HUDEP-2 (cell line): ENCODE data around the gene MGAT4C.
"Not testable (repeated sequence)": the region's sequence is repeated elsewhere in the genome, so short reads cannot be mapped to it uniquely, and the experiment has no call there.

ENCODE experiments used
- DNase-seq, 76 experiments: peaks; one replicate each; lab custom pipeline; 2025; ENCODE audit not compliant: unreplicated experiment in 76 of 76; lab: John Stamatoyannopoulos, UW

Gene MGAT4C

GRCh38 chr12:86256163-86256562, at the start of gene MGAT4C:
TSS of gene MGAT4C (minus strand) at chr12:86256391.
- peak in 1 of 76 experiments; percentile 23 for DNase-seq

GRCh38 chr12:86296396-86296795, 40.2 kb upstream of the MGAT4C start:
- DNase-seq: not testable (repeated sequence)

- DNase-seq: no peak
These were observed 37.6 kb upstream of the MGAT4C start for GRCh38 chr12:86293682-86294240.

GRCh38 chr12:86292480-86292879, 36.3 kb upstream of the MGAT4C start:
- DNase-seq: no peak

GRCh38 chr12:86290615-86291014, 34.4 kb upstream of the MGAT4C start:
- DNase-seq: no peak

GRCh38 chr12:86286119-86286518, 29.9 kb upstream of the MGAT4C start:
- DNase-seq: peak in 1 of 76 experiments; percentile 0

GRCh38 chr12:86283620-86284019, 27.4 kb upstream of the MGAT4C start:
- DNase-seq: no peak

GRCh38 chr12:86275356-86275755, 19.2 kb upstream of the MGAT4C start:
- DNase-seq: no peak

- DNase-seq: no peak
These were observed 9.1 kb upstream of the MGAT4C start for GRCh38 chr12:86265329-86265695.

GRCh38 chr12:86264451-86265328, 8.5 kb upstream of the MGAT4C start:
- no peak for DNase-seq

- DNase-seq: no peak
These were observed 5.4 kb upstream of the MGAT4C start for GRCh38 chr12:86261578-86261977.

- no peak for DNase-seq
These were observed 5.0 kb upstream of the MGAT4C start for GRCh38 chr12:86261142-86261541.

GRCh38 chr12:86260183-86260582, 4.0 kb upstream of the MGAT4C start:
- DNase-seq: no peak

GRCh38 chr12:86257134-86257533, 943 bp upstream of the MGAT4C start:
- no peak for DNase-seq

- no peak for DNase-seq
These were observed 1.6 kb downstream of the MGAT4C start for GRCh38 chr12:86254399-86255107.

GRCh38 chr12:86249851-86250250, 6.3 kb downstream of the MGAT4C start:
- no peak for DNase-seq

GRCh38 chr12:86249276-86249675, 6.9 kb downstream of the MGAT4C start:
- DNase-seq: no peak

- no peak for DNase-seq
These were observed 8.3 kb downstream of the MGAT4C start for GRCh38 chr12:86247871-86248270.

- no peak for DNase-seq
These were observed 14.6 kb downstream of the MGAT4C start for GRCh38 chr12:86241600-86241999.

GRCh38 chr12:86234316-86234855, 21.8 kb downstream of the MGAT4C start:
- no peak for DNase-seq

GRCh38 chr12:86233126-86233525, 23.1 kb downstream of the MGAT4C start:
- no peak for DNase-seq
